PC-3 (cell line): ENCODE measurements around the gene LTBP1. TPM values are rescaled to one million over a fixed set of nuclear protein-coding genes. Genes with fewer than 3 reads are reported as not detected.

ENCODE experiments used
- ATAC-seq: fragments of 200-7000 bp; cut with Tn5 transposase; 2 replicates; pipeline ENCODE4 v1.9.1; 2020; ENCODE audit warnings: mild to moderate bottlenecking, moderate library complexity
- BruUV-seq: library from RNA; stranded (reverse); fragments of 400-500 nt; replicated peaks from 2 replicates; lab custom pipeline; 2021; lab: Mats Ljungman, UMichigan
- CTCF ChIA-PET: fragments of 300-600 bp; sonication (Branson Sonifier 250); formaldehyde crosslinking; loops from one replicate; lab custom pipeline; 2022; ENCODE audit warnings: antibody characterized with exemption; lab: Charles Lee
- POLR2A ChIA-PET: fragments of 300-600 bp; sonication (Branson Sonifier 250); formaldehyde crosslinking; loops from one replicate; lab custom pipeline; 2022; ENCODE audit warnings: antibody characterized with exemption; ENCODE audit not compliant: unreplicated experiment; lab: Charles Lee
- DNase-seq: peaks from one replicate; pipeline ENCODE4 v3.0.0-alpha.2; 2015
- H2AFZ ChIP-seq: fragments of 300-600 bp; sonication (generic); 2 replicates; pipeline ENCODE4 v1.6.0; 2016; ENCODE audit warnings: antibody characterized with exemption, low read length
- H3F3A ChIP-seq: fragments of 300-600 bp; sonication (generic); one replicate; pipeline ENCODE4 v1.6.0; 2017; ENCODE audit warnings: antibody characterized with exemption, low read length, control low read depth, mild to moderate bottlenecking; ENCODE audit not compliant: unreplicated experiment
- H3K27ac ChIP-seq: fragments of 300-600 bp; sonication (generic); 2 replicates; pipeline ENCODE4 v1.5.1; 2016; ENCODE audit warnings: mild to moderate bottlenecking, low read length
- H3K27me3 ChIP-seq: fragments of 300-600 bp; sonication (generic); 2 replicates; pipeline ENCODE4 v1.6.1; 2016; ENCODE audit warnings: low read length, mixed read lengths
- H3K36me3 ChIP-seq: fragments of 300-600 bp; sonication (generic); 2 replicates; pipeline ENCODE4 v1.6.1; 2016; ENCODE audit warnings: low read depth, mixed run types, low read length, mixed read lengths
- H3K4me1 ChIP-seq: fragments of 300-600 bp; sonication (generic); 2 replicates; pipeline ENCODE4 v1.5.1; 2016; ENCODE audit warnings: low read length; ENCODE audit not compliant: insufficient read depth
- H3K4me2 ChIP-seq: fragments of 300-600 bp; sonication (generic); 2 replicates; pipeline ENCODE4 v1.6.0; 2016; ENCODE audit warnings: low read length
- H3K4me3 ChIP-seq: fragments of 300-600 bp; sonication (generic); 2 replicates; pipeline ENCODE4 v1.5.1; 2016; ENCODE audit warnings: mild to moderate bottlenecking, low read length, mixed read lengths
- H3K79me2 ChIP-seq: fragments of 300-600 bp; sonication (generic); 2 replicates; pipeline ENCODE4 v1.6.1; 2017; ENCODE audit warnings: low read length, mixed read lengths
- H3K9ac ChIP-seq: fragments of 300-600 bp; sonication (generic); 2 replicates; pipeline ENCODE4 v1.6.0; 2016; ENCODE audit warnings: mild to moderate bottlenecking, low read length
- H3K9me2 ChIP-seq: fragments of 300-600 bp; sonication (generic); replicated peaks from 2 replicates; pipeline ENCODE4 v1.6.1; 2016; ENCODE audit warnings: mixed run types, low read length, mixed read lengths
- H3K9me3 ChIP-seq: fragments of 300-600 bp; sonication (generic); 2 replicates; pipeline ENCODE4 v1.6.1; 2016; ENCODE audit warnings: low read length, mixed read lengths
- H4K20me1 ChIP-seq: fragments of 300-600 bp; sonication (generic); 2 replicates; pipeline ENCODE4 v1.6.1; 2016; ENCODE audit warnings: low read length, mixed read lengths
- CTCF ChIP-seq: fragments of 300-600 bp; sonication (generic); conservative IDR thresholded peaks from 2 replicates; pipeline ENCODE4 v1.5.1; 2017; ENCODE audit warnings: antibody characterized with exemption, low read depth, mild to moderate bottlenecking, low read length
- EZH2 ChIP-seq: fragments of 300-600 bp; sonication (generic); IDR thresholded peaks from one replicate; pipeline ENCODE4 v1.6.1; 2017; ENCODE audit warnings: antibody characterized with exemption, mild to moderate bottlenecking, low read length; ENCODE audit not compliant: unreplicated experiment
- EZH2phosphoT487 ChIP-seq: fragments of 300-600 bp; sonication (generic); IDR thresholded peaks from 2 replicates; pipeline ENCODE4 v1.6.1; 2018; ENCODE audit warnings: mild to moderate bottlenecking, antibody characterized with exemption, low read length, borderline replicate concordance
- intact Hi-C: fragments of 100-400 bp; cut with micrococcal nuclease; formaldehyde crosslinking; loops from 2 replicates; pipeline ENCODE4 v1.9.0; 2023
- total RNA-seq: library from RNA; depleted of rRNA; stranded (reverse); fragments of >200 nt; gene quantifications from 2 replicates; pipeline ENCODE4 v1.2.3, GENCODE V29; 2014

The LTBP1 gene
- total RNA-seq, 1 experiment from 2014 or later, result 45.9 TPM

GRCh38 chr2:33241072-33241471 is 294.3 kb downstream of the LTBP1 start:
- Histone ChIP-seq H3K9me2 (no peaks in the 10 kb centered on the region), H3K27ac (peak overlapping the region; percentile 86), H3K27me3 (no peaks in the 10 kb centered on the region), H3K36me3 (no peaks in the 10 kb centered on the region), H3K9me3 (no peaks in the 10 kb centered on the region), H3K4me2 (no peak overlapping the region), H3K4me3 (no peak overlapping the region), H3K9ac (peak overlapping the region; percentile 0; the same call in 1 of the 2 replicates), H3F3A (peaks cover 5% of the 10 kb centered on the region), H2AFZ (no peak overlapping the region), H3K4me1 (peaks cover 53% of the 10 kb centered on the region), H3K79me2 (no peaks in the 10 kb centered on the region), H4K20me1 (no peaks in the 10 kb centered on the region)
- CTCF ChIA-PET, result no interaction called here
- POLR2A ChIA-PET, result no interaction called here
- DNase-seq (no peak), ATAC-seq (no peak)
- TF ChIP-seq CTCF (no peak), EZH2 (no peak), EZH2phosphoT487 (no peak)
- intact Hi-C loops, result no loop called here
- BruUV-seq, result no TSS peak

- Histone ChIP-seq H3K4me3 (no peak overlapping the region), H3K4me1 (peaks cover 48% of the 10 kb centered on the region), H3K9ac (no peak overlapping the region; the same call in 1 of the 2 replicates), H3K79me2 (no peaks in the 10 kb centered on the region), H3K27ac (peak overlapping the region; percentile 86), H4K20me1 (no peaks in the 10 kb centered on the region), H3K4me2 (no peak overlapping the region), H3K27me3 (no peaks in the 10 kb centered on the region), H3K9me2 (no peaks in the 10 kb centered on the region), H3F3A (peaks cover 5% of the 10 kb centered on the region), H3K36me3 (no peaks in the 10 kb centered on the region), H3K9me3 (no peaks in the 10 kb centered on the region), H2AFZ (no peak overlapping the region)
- ChIA-PET CTCF (no interaction called here), POLR2A (no interaction called here)
- no peak for DNase-seq
- no peak for ATAC-seq
- intact Hi-C loops, result no loop called here
- TF ChIP-seq EZH2 (no peak), EZH2phosphoT487 (no peak), CTCF (no peak)
- no TSS peak for BruUV-seq
These were observed 294.8 kb downstream of the LTBP1 start for GRCh38 chr2:33241581-33241980.

GRCh38 chr2:33242845-33243244 is 296.1 kb downstream of the LTBP1 start:
- peak overlapping the region; percentile 86 for H3K27ac ChIP-seq
- H3K4me2 ChIP-seq, result 0 out of 2 replicates have a peak overlapping the region, but pooled peaks have one; percentile 10
- H2AFZ ChIP-seq, result no peak overlapping the region
- peaks cover 5% of the 10 kb centered on the region for H3F3A ChIP-seq
- H3K4me3 ChIP-seq, result no peak overlapping the region
- no peak for TF ChIP-seq EZH2phosphoT487
- no peak for TF ChIP-seq CTCF
- TF ChIP-seq EZH2, result no peak
- H4K20me1 ChIP-seq, result no peaks in the 10 kb centered on the region
- ChIA-PET CTCF (no interaction called here), POLR2A (interaction anchor here (0.6 to 0.7 kb wide), 3 partner anchors 19 to 790 kb away, joined by 3 read pairs; no protein-coding TSS in a partner anchor)
- no peaks in the 10 kb centered on the region for H3K79me2 ChIP-seq
- no peaks in the 10 kb centered on the region for H3K27me3 ChIP-seq
- no peaks in the 10 kb centered on the region for H3K36me3 ChIP-seq
- peak; percentile 63 for DNase-seq
- peak overlapping the region; percentile 59 for H3K9ac ChIP-seq
- H3K9me2 ChIP-seq, result no peaks in the 10 kb centered on the region
- H3K9me3 ChIP-seq, result no peaks in the 10 kb centered on the region
- intact Hi-C loops, result no loop called here
- BruUV-seq, result no TSS peak
- peak; percentile 66 for ATAC-seq
- peaks cover 35% of the 10 kb centered on the region for H3K4me1 ChIP-seq
